AG08395 (cell line): ENCODE data around the gene NPPA.
A peak's percentile ranks its signal among the peaks of the same experiment; 100 is the strongest.
"Not testable (repeated sequence)": the region's sequence is repeated elsewhere in the genome, so short reads cannot be mapped to it uniquely, and the experiment has no call there.

ENCODE experiments used
- DNase-seq: peaks from one replicate; pipeline ENCODE4 v3.0.0; 2012; ENCODE audit warnings: mixed read lengths, low spot score

Gene NPPA

GRCh38 chr1:11807133-11807532 is 40.5 kb downstream of the NPPA start:
- no peak for DNase-seq

DNA sequence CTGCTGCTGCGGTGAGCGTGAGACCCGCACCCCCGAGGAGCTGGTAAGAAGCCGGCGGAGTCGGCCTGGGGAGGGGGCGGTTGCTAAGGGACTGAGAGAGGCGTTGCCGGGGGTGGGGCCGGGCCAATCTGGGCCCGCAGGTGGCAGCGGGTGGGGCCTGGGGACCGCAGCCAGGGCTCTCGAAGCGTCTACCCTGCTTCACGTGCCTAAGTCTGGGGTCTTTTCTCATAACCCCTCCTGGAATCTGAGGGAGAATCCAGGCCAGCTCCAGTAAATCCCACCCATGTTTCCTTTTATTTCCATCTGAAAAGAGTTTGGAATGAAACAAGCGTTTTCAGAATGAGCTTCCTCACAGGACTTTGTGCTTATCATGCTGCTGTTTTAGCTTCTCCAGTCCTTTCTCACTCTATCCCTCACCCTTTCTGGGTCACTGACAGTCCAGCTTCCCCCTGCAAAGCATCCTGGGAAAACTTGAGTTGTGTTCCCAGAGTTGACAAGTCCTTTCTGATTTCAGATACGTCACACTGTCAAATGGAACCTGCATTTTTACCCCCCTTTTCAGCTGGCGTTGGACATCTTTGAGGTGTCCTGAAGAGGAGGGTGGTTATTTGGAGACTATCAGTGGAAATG is 41.2 kb downstream of the NPPA start:
- DNase-seq = peak; percentile 41

- DNase-seq = peak; percentile 98
These were observed 41.9 kb downstream of the NPPA start, which contains the start of the genes CLCN6 and MTHFR for GRCh38 chr1:11805422-11806306. Gene CLCN6, plus strand, starts transcription at chr1:11806191. Its CDS starts 72 bp downstream, at chr1:11806263. Gene MTHFR, minus strand, starts transcription at chr1:11805964. Its CDS starts 2,848 bp downstream, at chr1:11803116.

DNA sequence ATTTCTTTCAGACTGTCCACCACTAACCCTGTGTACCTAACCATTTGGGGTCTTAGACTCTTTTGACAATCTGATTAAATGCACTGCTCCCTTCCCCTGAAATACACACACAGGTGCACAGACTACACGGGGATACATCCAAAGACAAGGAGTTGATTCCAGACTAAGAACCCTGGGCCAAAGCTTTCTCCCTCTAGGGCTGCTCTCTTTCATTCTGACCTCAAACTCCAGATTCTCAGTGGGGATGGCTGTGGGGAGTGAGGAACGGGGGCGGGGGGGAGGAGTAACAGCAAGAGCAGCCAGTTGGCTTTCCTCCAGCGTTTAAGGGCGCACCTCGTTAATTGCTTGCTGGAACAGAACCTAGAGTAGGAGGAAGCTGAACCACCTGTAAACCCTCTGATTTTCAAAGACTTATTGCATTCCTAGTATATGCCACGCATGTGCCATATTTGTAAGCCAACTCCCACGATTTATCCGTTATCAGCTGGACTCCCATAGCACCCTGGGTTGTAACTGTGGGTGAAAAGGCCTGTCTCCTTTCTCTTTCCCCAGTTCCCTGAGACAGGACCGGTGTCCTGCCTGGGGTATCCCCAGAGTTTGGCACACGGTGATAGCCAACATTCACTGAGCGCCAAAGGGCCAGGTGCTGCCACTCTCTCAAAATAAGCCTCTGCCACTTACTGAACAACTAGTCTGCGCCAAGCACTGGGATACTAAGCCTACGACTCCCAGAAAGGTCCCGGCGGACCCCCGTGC is 42.7 kb downstream of the NPPA start:
- no peak for DNase-seq

GRCh38 chr1:11803924-11804665 is 43.5 kb downstream of the NPPA start:
- not testable (repeated sequence) for DNase-seq

DNA sequence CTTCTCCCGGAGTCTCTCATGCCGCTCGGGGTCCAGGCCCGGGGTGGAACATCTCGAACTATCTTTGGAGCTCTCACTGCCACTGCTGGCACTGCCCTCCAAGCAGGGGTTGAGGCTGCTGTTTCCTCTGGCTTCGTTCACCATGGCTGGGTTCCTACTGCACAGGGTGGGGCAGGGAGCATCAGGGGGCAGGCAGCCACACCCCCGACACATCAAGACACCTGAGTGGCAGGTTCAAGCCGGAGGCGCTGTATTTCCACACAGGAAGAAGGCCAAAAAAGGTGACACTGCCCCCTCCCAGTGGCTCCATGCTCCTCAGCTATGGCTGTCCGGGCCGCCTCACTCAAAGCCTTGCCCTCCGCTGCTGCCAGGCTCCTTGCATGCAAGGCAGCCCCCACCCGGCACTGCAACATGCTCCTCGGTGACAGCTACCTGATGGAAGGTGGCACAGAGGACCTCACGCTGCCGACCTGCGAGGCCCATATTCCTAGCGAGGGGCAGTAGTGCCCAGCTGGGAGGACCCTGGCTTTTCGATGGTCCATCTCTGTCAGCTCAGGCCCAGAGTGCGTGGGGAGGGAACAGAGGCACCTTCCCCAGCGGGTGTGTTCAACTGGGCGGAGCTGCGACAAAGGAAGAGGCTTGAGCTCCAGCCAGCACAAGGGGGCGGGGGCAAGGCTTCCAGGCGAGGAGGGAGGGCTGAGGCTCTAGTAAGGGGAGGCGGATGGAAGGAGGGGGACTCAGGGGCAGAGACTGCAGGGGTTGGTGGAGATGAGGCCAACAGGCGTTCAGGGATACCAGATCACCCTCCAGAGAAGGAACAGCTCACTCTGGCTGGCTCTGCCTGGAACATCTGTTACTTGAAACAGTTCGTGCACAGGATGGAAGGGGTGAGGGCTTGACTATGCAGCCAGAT is 44.4 kb downstream of the NPPA start:
- DNase-seq = peak; percentile 91

- peak; percentile 19 for DNase-seq
These were observed 45.0 kb downstream of the NPPA start for GRCh38 chr1:11802616-11802972.

DNA sequence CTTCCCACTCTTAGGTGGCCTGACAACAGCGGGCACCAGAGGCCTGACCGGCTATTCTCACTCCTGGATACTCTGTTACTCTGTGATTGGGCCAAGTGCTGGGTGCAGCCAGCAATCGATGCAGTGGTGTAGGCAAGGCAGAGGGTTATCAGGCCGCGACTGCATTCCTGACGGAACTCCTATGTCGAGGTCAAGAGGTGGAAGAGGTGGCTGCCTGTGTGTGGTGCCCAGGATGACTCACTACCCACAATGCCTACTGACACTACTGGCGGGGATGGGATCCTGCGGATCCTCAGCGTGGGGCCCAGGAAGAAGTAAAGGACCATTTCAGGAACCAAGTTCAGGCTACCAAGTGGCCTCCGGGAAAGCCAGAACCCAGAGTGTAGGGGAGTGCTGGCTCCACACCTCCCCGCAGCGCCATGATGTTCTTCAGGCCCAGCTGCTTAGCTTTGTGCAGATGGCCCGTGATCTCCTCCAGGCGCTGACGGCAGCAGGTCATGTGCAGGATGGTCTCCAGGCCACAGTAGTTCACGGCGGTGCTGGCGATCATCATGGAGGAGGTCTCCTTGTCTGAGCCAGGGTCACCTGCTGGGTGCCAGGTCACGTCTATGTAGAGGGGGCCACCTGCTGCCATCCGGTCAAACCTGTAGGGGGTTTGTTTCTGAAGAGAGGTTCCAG is 46.7 kb downstream of the NPPA start:
- DNase-seq = no peak

- no peak for DNase-seq
These were observed 47.2 kb downstream of the NPPA start for GRCh38 chr1:11800391-11800755.

- no peak for DNase-seq
These were observed 47.7 kb downstream of the NPPA start for GRCh38 chr1:11799896-11800295.

GRCh38 chr1:11799099-11799498 is 48.5 kb downstream of the NPPA start:
- no peak for DNase-seq

GRCh38 chr1:11797525-11798216 is 49.9 kb downstream of the NPPA start:
- DNase-seq = no peak

- no peak for DNase-seq
These were observed 51.4 kb downstream of the NPPA start for GRCh38 chr1:11796036-11796828.
